GM18520 (cell line): ENCODE data around the gene FAM234B.

Source experiments
- ATAC-seq: cut with Tn5 transposase; IDR thresholded peaks from one replicate; pipeline ENCODE4 v1.9.1; 2021; ENCODE audit not compliant: unreplicated experiment

Gene FAM234B

GRCh38 chr12:13087766-13088165, 43.6 kb downstream of the FAM234B start:
- ATAC-seq = no peak

- ATAC-seq = no peak
Observed at GRCh38 chr12:13088496-13088895, 44.3 kb downstream of the FAM234B start.

GRCh38 chr12:13090054-13090453, 45.9 kb downstream of the FAM234B start:
- no peak for ATAC-seq

DNA sequence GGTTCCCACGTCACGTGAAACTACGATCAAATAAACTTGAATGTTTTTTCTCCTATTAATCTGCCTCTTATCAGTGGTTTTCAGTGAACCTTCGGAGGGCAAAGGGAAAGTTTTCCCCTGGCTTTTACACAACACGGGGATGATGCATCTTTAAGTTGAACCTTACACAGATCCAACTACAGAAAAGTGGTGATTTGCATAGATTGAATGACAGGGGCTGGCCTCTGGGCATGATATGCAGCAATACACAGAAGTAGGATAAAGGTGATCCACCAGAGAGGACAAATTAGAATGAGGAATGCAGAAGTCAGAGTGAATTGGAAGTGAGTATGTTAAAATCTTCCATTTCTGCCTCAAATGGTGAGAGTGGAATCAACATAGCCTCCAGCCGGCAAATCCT, 47.7 kb downstream of the FAM234B start:
- ATAC-seq = no peak

DNA sequence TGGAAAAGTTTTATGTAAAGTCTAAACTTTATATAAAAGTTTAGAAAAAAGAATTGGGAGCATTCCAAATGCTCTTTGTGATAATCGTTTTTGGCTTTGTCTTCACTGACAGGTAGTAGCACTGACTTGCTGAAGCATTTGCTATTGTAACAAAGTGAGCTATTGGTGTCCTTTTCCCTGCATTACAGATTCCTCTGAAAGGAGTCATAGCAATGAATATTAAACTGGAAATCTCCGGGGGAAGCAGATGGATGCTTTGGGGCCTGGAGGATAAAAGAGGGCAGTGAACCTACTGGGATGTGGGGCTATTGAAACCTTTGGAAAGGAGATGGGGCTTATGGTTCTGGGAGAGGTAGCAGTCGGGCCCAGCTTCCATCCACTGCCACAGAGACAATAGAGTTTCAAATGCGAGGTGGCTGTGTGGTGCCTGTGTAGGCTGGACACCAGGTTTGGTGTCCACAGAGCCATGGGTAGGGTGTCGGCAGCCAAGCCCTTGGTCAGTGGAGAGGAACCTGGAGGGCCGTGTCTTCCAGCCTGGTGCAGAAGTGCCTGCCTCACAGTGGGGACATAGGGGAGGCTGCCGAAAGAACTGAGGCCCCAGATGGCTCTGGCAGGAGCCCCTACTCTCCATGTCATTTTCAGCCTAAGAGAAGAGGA, 49.1 kb downstream of the FAM234B start:
- no peak for ATAC-seq

DNA sequence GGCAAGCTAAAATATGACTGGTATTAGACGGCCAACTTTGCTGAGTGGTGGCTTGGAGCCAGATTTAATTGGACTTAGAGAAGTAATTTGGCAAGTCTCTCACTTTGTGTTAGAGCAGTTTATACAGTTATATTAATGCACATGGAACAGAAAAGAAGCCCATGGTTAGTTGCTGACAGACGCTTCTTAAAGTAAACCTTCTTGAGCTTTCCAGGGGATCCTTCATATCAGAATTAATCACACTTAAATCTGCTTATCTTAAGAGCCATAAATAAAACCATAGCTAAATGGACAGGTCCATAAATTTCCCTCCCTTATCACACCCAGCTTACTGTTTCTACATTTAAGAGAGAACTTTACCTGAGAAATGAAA, 49.7 kb downstream of the FAM234B start:
- no peak for ATAC-seq

GRCh38 chr12:13094367-13094766, 50.2 kb downstream of the FAM234B start:
- no peak for ATAC-seq

GRCh38 chr12:13095266-13095995, 51.2 kb downstream of the FAM234B start:
- no peak for ATAC-seq

GRCh38 chr12:13097491-13098011, 53.4 kb downstream of the FAM234B start:
- no peak for ATAC-seq

- no peak for ATAC-seq
Observed at GRCh38 chr12:13099066-13099843, 55.1 kb downstream of the FAM234B start.

DNA sequence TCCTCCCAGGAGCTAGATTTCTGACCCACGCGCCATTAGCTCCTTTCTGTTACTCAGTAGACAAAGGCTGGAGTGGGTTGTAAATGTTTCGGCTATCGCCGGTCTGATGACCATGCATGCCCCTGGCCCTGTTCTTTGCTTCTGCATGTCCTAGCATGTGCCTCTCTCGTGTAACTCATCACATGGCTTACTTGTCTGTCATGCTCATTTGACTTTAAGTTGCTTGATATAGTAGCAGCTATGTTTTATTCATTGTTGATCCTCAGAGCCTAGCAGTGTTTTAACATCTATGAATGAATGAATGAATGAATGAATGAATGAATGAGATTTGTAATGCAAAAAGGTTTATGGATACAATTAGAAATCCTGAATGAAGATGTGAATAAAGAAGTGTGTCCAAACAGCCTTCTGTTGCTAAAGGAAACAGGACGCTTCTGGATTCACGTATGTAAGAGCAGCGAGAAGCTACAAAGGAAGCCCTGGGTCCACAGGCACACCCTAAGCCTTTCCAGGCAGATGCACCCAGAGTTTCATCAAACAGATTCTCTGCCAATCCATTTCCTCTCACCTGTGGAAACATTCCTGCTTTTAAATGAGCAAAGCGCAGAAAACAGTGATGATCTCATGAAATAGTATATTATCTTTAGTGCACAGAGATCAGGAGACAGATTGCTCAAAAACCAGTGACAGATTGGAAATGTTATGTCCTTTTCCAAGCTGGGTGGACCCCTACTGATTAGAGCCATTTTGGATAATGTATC, 55.8 kb downstream of the FAM234B start:
- no peak for ATAC-seq

- no peak for ATAC-seq
Observed at GRCh38 chr12:13100605-13100881, 56.4 kb downstream of the FAM234B start.

DNA sequence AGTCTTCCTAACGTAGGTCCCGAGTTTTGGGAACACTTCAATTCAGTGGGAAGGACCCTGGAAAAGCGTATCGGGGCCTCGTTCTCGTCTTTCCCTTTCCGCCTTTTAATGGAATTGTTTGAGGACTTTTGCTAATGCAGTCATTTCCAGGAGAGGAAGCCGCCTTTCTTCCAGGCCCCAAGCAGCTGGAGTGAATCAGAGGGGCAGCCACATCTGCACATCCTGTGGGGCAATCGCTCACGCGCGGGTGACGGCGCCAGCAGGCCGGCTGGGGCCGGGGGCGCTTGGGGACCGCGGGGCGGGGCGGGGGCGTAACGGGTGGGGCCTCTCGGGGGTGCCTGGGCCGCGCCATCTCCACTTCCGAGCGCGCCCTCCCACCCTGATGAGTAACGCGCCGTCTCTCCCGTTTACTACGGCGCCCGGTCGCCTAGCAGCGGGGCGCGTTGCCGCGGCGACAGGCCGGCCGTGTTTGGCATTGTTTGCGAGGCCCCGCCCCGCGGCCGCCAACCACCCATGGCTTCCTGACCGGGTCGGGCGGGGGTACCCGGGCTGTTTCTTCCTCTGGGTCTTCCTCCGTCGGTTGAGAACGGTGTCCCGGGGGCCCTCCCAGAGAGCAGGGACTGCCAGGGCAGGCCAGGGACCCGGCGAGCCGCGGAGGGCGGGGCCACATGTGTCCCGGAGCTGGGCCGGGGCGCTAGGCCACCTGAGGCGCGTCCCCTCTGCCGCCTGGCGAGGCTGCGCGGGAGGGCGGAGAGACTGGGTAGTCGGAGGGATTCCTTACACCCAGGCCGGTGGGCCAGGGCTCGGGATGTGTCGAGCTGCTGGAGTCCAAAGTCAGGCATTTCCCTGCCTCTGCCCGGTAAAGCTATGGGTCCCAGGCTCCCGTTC, 56.9 kb downstream of the FAM234B start:
- ATAC-seq = peak; percentile 86

- ATAC-seq = no peak
Observed at GRCh38 chr12:13101821-13102375, 57.7 kb downstream of the FAM234B start.

DNA sequence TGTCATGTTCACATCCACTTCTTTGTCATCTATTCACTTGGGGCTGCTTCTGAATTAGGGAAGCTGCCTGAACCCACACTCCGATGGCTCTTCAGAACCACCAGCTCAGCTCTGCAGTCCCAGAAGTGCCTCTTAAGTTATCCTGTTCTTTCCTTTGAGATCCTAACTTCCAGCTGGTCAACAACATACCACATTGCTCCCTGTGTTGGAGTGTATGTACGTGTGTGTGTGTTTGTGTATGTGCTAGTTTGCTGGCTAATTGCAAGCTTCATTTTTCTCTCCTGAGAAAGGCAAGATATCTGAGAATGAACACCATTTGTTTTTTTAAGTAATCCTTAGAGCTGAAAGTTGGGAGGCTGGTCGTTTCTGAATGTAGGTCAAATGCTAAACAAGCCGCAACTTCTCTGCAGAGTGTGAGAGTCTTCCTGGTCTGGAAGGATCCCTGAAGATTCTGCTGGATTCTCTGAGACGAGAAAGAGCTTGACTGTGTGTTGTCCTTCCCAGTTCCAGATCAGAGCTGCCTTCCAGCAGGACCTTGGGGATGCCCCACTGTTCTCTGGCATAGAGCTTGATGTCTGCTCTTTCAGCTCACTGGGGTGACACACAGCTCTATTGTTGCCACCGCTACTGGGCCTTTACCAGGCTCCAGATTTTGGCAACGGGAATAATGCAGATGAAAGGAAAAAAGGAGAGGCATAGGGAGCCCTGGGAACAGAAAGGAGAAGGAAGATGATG, 58.4 kb downstream of the FAM234B start:
- ATAC-seq = no peak

DNA sequence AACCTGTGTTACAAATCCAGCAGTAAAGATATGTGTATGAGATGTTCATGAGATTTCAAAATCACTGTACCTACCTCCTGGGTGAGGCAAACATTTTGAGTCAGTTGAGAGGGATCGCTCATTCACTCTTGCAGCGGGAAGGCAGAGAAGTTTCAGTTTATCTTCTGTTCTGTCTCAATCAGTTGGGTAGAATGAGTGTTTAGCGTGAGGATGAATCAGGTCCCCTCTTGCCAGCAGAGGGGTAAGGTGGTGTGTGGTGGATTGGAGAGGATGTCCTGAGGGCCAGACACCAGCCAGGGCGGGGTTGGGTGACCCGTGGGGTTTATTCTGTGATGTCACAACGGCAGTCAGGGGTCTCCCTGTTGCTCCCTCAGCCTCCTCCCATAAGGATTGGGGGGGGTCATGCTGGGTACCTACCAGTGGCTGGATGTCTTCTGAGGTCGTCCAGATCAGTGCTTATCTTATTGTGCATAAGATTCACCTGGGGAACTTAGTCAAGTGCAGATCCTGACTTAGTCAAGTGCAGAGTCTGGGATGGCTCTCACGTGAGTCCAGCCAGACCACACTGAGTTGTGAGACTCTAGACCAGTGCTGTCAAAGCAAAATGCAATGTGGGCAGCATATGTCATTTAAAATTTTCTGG, 59.3 kb downstream of the FAM234B start, which contains the start of gene GSG1:
TSS of gene GSG1 (minus strand) at position 277 of the 643 bp plus-strand sequence. CDS start at position 122, 155 bp downstream.
- no peak for ATAC-seq

- no peak for ATAC-seq
Observed at GRCh38 chr12:13104409-13104808, 60.2 kb downstream of the FAM234B start.

- ATAC-seq = no peak
Observed at GRCh38 chr12:13105781-13106180, 61.6 kb downstream of the FAM234B start.

DNA sequence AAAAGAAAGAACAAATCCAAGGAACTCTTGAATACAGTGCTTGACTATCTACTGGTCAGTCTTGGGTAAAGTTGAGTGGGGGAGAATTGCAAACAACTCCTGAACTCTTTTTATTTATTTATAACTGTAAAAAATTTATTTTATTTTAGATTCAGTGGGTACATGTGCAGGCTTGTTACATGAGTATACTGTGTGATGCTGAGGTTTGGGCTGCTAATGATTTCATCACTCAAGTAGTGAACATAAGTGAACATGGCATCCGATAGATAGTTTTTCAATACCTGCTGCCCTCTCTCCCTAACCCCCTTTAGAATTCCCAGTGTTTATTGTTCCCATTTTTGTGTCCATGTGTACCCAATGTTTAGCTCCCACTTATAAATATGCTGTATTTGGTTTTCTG, 62.5 kb downstream of the FAM234B start:
- ATAC-seq = no peak
